ENCODE results near the gene KIAA0232.

The KIAA0232 gene

GRCh38 chr4:6857009-6857882, 74.7 kb downstream of the KIAA0232 start:
- intact Hi-C loops (cut with DNase I): no loop called here

GRCh38 chr4:6858997-6859396, 76.5 kb downstream of the KIAA0232 start:
- intact Hi-C loops (cut with DNase I): no loop called here
- no peak for DNase-seq

More at GRCh38 chr4:6857009-6857882, 74.7 kb downstream of the KIAA0232 start:
- peak in 1 of 42 donors; percentile 33 for DNase-seq

DNA sequence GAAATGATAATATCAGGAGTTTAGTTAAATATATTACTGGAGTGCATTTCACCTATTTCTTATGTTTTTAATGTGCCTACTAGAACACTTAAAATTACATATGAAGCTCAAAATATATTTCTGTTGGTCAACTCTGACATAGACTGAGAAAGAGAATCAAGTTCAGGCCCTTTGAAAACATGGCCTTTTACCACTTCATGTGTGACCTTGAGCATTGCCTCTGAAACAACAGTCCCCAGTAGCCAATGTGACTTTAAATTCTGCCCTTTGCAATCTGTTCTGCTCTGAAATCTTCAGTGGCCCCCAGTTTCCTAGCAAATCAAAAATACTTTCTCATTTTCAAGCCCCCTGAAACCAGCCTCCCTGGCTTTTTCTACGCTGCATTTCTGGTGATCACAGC, 77.0 kb downstream of the KIAA0232 start:
- DNase-seq: no peak
- intact Hi-C loops (cut with DNase I): no loop called here

DNA sequence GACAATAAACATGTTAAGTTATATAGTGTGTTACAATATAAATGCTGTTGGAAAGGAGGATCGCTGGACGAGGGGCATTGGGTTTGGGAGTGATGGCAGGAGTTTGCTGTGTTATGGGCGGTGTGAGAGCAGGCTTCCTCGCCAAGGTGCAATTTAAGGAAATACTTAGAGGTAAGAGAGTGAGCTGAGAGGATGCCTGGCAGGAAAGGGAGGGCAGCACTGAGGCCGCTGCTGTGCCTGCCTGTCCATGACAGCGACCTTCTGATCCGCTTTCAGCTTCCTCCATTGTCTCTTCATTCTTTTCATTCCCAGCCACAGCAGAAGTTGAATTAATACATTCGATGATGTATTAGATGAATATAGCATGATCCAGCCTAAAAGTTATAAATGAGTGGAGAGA, 85.9 kb downstream of the KIAA0232 start:
- DNase-seq: no peak
- intact Hi-C loops (cut with DNase I): no loop called here

DNA sequence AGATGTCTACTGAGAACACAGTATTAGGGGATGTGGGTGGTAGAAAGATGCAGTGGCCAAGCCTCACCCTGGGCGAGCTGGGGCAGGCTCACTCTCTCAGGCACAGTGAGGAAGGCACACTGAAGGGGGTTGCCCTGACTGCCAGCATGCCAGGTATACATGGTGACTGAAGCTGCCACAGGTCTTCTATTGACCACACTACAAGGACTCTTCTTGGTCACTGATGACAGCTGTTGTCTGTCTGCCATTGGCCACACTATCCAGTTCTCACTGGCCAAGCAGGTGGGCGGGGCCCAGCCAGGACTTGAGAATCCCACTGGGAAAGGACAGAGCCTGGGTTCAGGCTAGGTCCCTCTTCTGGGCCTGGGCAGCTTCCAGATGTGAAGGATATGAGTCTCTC, 87.4 kb downstream of the KIAA0232 start:
- no peak for DNase-seq
- intact Hi-C loops (cut with DNase I): loop anchor here (5.0 to 10.0 kb wide), 2 partner anchors 85 to 148 kb away; partner anchors contain the start of gene KIAA0232

GRCh38 chr4:6873291-6873690, 90.8 kb downstream of the KIAA0232 start:
- intact Hi-C loops (cut with DNase I): loop anchor here (5.0 to 10.0 kb wide), 2 partner anchors 88 to 151 kb away; partner anchors contain the start of gene KIAA0232
- DNase-seq: no peak

DNA sequence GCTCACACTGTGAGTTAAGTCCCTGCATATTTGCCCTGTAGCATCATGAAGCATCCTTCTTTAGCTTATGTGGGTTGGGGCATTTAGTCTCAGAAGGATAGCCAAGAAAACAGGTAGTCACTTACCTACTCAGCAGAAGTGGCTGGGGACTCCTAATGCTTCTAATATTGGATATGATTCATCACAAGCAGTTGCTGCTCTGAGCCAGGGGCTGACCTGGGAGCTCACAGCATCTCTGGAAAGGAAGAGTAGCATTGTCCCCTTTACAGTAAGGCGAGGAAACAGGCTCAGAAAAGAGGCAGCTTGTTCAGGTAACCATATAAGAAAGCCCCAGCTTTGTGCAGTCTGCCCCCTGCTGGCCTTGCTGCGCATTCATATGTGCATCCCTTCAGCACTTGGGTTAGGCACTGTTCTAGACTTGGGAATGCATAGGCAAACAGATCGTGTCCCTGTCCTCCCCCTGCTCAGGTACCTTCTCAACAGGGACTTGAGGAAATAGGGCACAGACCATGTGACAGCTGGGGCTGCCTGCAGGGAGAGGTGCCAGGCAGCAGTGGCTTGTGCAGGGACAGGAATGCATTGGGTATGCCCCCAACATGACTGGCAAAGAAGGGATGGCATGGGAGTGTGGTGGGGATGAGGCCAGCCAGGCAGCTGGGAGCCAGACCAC, 91.4 kb downstream of the KIAA0232 start:
- intact Hi-C loops (cut with DNase I): loop anchor here (5.0 to 10.0 kb wide), 2 partner anchors 89 to 152 kb away; partner anchors contain the start of gene KIAA0232
- peak; percentile 51 to 92 (median 82) for DNase-seq

DNA sequence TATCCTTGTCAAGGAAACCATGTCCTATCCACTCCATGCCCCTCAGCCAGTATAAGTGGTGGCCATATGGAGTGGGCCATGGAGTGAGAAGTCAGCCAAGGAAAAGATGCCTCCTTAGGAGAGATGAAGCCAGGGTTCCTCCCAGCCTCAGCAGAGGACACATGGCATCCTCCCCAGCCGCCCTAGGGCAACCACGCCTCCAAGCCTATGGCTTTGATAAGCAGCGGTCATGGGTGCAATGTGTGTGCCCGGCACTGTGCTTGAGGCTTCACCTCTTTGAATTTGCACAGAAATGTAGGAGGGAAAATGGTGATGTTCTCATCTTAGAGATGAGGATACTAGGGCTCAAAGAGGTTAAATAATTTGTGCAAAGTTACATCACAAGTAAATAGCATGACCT, 92.5 kb downstream of the KIAA0232 start:
- intact Hi-C loops (cut with DNase I): loop anchor here (5.0 to 10.0 kb wide), 2 partner anchors 90 to 153 kb away; partner anchors contain the start of gene KIAA0232
- DNase-seq: no peak

- DNase-seq: peak in 36 of 42 donors; percentile 22 to 78 (median 49)
- intact Hi-C loops (cut with DNase I): loop anchor here (10.0 kb wide), 1 partner anchor 91 kb away; the partner anchor contains the start of gene KIAA0232
Observed at GRCh38 chr4:6875431-6875831, 92.9 kb downstream of the KIAA0232 start.

GRCh38 chr4:6876440-6876839, 93.9 kb downstream of the KIAA0232 start:
- no peak for DNase-seq
- intact Hi-C loops (cut with DNase I): loop anchor here (10.0 kb wide), 1 partner anchor 92 kb away; the partner anchor contains the start of gene KIAA0232

DNA sequence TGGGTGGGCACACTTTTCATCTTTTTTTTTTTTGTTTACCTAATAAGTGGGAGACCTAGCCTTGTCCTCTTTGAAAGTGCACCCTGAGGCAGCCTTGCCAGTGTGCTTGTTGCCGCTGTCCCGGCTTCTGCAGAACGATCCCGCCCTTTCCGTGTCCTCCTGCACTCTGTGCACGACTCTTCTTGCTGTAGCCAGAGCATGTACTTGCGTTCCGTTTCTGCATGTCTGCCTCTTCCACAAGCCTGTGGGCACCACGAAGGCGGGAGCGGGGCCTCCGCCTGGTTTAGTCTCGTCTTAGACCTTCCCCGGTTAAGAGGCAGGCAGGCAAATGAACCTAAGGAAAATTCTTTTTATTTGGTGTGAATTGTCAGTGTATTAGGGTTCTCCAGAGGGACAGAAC, 94.5 kb downstream of the KIAA0232 start:
- intact Hi-C loops (cut with DNase I): loop anchor here (10.0 kb wide), 1 partner anchor 92 kb away; the partner anchor contains the start of gene KIAA0232

GRCh38 chr4:6878451-6879059, 96.0 kb downstream of the KIAA0232 start:
- no peak for DNase-seq
- intact Hi-C loops (cut with DNase I): loop anchor here (10.0 kb wide), 1 partner anchor 94 kb away; the partner anchor contains the start of gene KIAA0232

More for the DNA sequence above, 94.5 kb downstream of the KIAA0232 start:
- DNase-seq: no peak

DNA sequence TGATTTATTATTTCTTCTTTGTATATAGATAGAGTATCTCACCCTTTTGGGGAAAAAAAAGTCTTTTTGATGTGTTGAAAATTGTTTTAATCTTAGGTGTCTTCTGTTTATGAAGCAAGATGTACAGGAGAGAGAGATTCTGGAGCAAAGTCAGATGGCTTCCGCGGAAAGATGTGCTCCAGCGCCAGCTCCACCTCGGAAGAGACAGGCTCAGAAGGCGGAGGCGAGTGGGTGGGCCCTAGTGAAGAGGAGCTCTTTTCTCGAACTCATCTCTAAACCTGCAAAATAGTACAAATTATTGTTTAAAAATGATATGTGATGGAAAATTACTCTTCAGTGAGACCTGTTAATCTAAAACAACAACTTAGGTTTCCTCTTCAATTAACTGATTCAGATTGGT, 98.2 kb downstream of the KIAA0232 start:
- intact Hi-C loops (cut with DNase I): no loop called here
- DNase-seq: peak in 39 of 42 donors; percentile 40 to 89 (median 70)

DNA sequence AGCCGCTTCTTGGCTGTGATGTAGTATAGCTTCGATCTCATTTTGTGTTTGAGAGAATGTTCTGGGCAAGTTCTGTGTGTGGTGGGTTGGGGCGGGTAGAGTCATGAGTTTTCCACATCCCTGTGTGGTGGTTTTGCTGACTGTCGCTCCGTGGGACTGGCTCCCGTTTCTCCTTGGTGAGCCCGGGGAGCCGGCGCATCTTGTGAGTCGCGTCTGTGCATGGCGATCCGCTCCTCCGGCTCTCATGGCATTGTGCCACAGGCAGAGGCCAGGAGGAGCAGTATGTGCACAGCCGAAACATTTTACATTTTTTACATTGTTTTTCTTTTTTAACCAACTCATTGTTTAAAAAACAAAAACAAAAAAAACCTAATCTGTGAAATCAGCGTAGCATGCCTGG, 99.4 kb downstream of the KIAA0232 start:
- intact Hi-C loops (cut with DNase I): no loop called here

DNA sequence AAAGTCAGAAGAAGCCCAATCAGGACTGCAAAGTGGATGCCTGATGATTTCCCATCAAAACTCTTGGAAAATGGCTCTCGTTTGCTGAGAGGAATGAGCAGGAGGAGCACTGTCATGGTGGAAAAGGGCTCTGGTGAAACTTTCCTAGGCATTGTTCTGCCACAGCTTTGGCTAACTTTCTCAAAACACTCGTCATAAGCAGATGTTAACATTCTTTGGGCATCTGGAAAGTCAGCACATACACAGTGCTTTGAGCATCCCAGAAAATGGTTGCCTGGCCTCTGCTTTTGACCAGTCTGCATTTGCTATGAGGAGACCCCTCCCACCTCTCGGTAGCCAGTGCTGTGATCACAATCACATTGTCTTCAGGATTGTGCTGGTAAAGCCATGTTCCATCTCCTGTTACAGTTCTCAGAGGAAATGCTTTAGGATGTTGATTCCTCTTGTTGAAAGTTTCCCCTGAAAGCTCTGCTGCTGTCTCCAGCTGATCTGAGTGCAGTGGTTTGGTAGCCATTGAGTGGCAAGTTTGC, 101.9 kb downstream of the KIAA0232 start:
- DNase-seq: peak in 3 of 42 donors; percentile 10 to 19 (median 18)
- intact Hi-C loops (cut with DNase I): no loop called here

More for the DNA sequence above, 99.4 kb downstream of the KIAA0232 start:
- peak in 2 of 42 donors; percentile 18 to 42 for DNase-seq

GRCh38 chr4:6885953-6886557, 103.5 kb downstream of the KIAA0232 start:
- DNase-seq: peak in 41 of 42 donors; percentile 59 to 91 (median 79)
- intact Hi-C loops (cut with DNase I): loop anchor here (5.0 kb wide), 1 partner anchor 164 kb away; no protein-coding TSS in a partner anchor

DNA sequence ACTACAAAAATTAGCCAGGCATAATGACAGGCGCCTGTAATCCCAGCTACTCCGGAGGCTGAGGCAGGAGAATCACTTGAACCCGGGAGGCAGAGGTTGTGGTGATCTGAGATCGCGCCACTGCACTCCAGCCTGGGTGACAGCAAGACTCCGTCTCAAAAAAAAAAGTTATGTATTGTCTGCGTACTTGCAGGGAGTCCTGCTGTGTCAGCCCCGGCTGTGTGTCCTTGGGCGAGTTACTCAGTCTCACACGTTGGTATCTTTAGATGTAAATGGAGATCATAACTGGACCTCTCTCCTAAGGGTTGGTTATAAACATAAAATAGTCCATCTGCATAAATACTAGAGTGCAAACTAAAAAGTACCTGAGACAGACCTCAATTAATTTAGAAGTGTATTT, 104.4 kb downstream of the KIAA0232 start:
- intact Hi-C loops (cut with DNase I): loop anchor here (5.0 kb wide), 1 partner anchor 165 kb away; no protein-coding TSS in a partner anchor
- DNase-seq: peak in 4 of 42 donors; percentile 7 to 38 (median 20)

All from head of caudate nucleus (tissue), 42 donors.